D721Med (cell line): ENCODE data around the gene ELK3.

Source experiments
- DNase-seq: peaks from one replicate; pipeline ENCODE4 v3.0.0; 2011; ENCODE audit warnings: low spot score; ENCODE audit not compliant: insufficient read length
- FAIRE-seq: peaks from 2 replicates; lab custom pipeline; 2011; peaks lifted over from hg19 to GRCh38; lab: Jason Lieb, UNC
- CTCF ChIP-seq: IDR thresholded peaks from 2 replicates; pipeline ENCODE4 v1.5.1; 2012; ENCODE audit warnings: mild to moderate bottlenecking, control low read depth; ENCODE audit not compliant: insufficient read depth; ENCODE audit errors: missing control alignments

The ELK3 gene

GRCh38 chr12:96226801-96227348 lies 32.7 kb downstream of the ELK3 start:
- DNase-seq, result no peak
- no peak for TF ChIP-seq CTCF
- no peak for FAIRE-seq

GRCh38 chr12:96227365-96228106 lies 33.4 kb downstream of the ELK3 start:
- FAIRE-seq (no peak), DNase-seq (no peak)
- TF ChIP-seq CTCF, result no peak

- no peak for FAIRE-seq
- TF ChIP-seq CTCF, result no peak
- no peak for DNase-seq
Observed at GRCh38 chr12:96228566-96229248, 34.5 kb downstream of the ELK3 start.

- no peak for FAIRE-seq
- no peak for TF ChIP-seq CTCF
- no peak for DNase-seq
Observed at GRCh38 chr12:96230646-96231045, 36.5 kb downstream of the ELK3 start.

GRCh38 chr12:96233168-96233567 lies 39.0 kb downstream of the ELK3 start:
- no peak for FAIRE-seq
- TF ChIP-seq CTCF, result no peak
- DNase-seq, result no peak

- no peak for FAIRE-seq
- DNase-seq, result no peak
- no peak for TF ChIP-seq CTCF
Observed at GRCh38 chr12:96233939-96234461, 39.8 kb downstream of the ELK3 start.
